H9 (cell line): Measurements from ENCODE around the gene TPTE. TPM values are rescaled to one million over a fixed set of nuclear protein-coding genes. Genes with fewer than 3 reads are reported as not detected.
"Not testable (repeated sequence)": the region's sequence is repeated elsewhere in the genome, so short reads cannot be mapped to it uniquely, and the experiment has no call there.

Experiments
- DNase-seq: peaks from one replicate; pipeline ENCODE4 v3.0.0-alpha.2; 2017
- H2AFZ ChIP-seq: one replicate; pipeline ENCODE4 v1.6.1; 2013; ENCODE audit warnings: mild to moderate bottlenecking, low read length, control low read depth, moderate library complexity
- H2AK5ac ChIP-seq: 2 replicates; pipeline ENCODE4 v1.6.1; 2013; ENCODE audit warnings: low read length, control low read depth, mixed read lengths; ENCODE audit not compliant: insufficient read length
- H2BK120ac ChIP-seq: one replicate; pipeline ENCODE4 v1.6.1; 2013; ENCODE audit warnings: low read depth, mild to moderate bottlenecking, low read length, control low read depth, inconsistent platforms; ENCODE audit not compliant: poor library complexity, severe bottlenecking
- H2BK12ac ChIP-seq: 2 replicates; pipeline ENCODE4 v1.6.1; 2013; ENCODE audit warnings: low read length, control low read depth, mixed read lengths, low read depth; ENCODE audit not compliant: insufficient read length
- H2BK15ac ChIP-seq: 2 replicates; pipeline ENCODE4 v1.6.1; 2013; ENCODE audit warnings: low read depth, low read length, control low read depth
- H2BK20ac ChIP-seq: one replicate; pipeline ENCODE4 v1.6.1; 2013; ENCODE audit warnings: low read depth, mild to moderate bottlenecking, low read length, control low read depth, inconsistent platforms; ENCODE audit not compliant: poor library complexity, severe bottlenecking
- H2BK5ac ChIP-seq: 2 replicates; pipeline ENCODE4 v1.6.1; 2013; ENCODE audit warnings: low read length, control low read depth, mixed read lengths; ENCODE audit not compliant: insufficient read length
- H3K14ac ChIP-seq: 2 replicates; pipeline ENCODE4 v1.6.1; 2013; ENCODE audit warnings: low read length, control low read depth; ENCODE audit not compliant: insufficient read depth
- H3K18ac ChIP-seq: 2 replicates; pipeline ENCODE4 v1.6.1; 2013; ENCODE audit warnings: low read depth, mild to moderate bottlenecking, mixed read lengths, low read length, control low read depth; ENCODE audit not compliant: insufficient read length
- H3K23ac ChIP-seq: 2 replicates; pipeline ENCODE4 v1.6.1; 2013; ENCODE audit warnings: low read length, control low read depth, mixed read lengths, low read depth; ENCODE audit not compliant: insufficient read length
- H3K23me2 ChIP-seq: 2 replicates; pipeline ENCODE4 v1.6.1; 2013; ENCODE audit warnings: low read depth, mild to moderate bottlenecking, mixed read lengths, low read length, control low read depth; ENCODE audit not compliant: insufficient read length, poor library complexity, severe bottlenecking
- H3K27ac ChIP-seq: 2 replicates; pipeline ENCODE4 v1.5.1; 2013; ENCODE audit warnings: low read length, control low read depth, mixed read lengths, low read depth; ENCODE audit not compliant: insufficient read length
- H3K27me3 ChIP-seq: 2 replicates; pipeline ENCODE4 v1.6.1; 2013; ENCODE audit warnings: low read length, control low read depth, inconsistent platforms; ENCODE audit not compliant: insufficient read depth
- H3K4ac ChIP-seq: 2 replicates; pipeline ENCODE4 v1.6.1; 2013; ENCODE audit warnings: low read depth, mild to moderate bottlenecking, control low read depth, inconsistent platforms, low read length, moderate library complexity
- H3K4me1 ChIP-seq: 2 replicates; pipeline ENCODE4 v1.6.1; 2013; ENCODE audit warnings: low read length, control low read depth, inconsistent platforms; ENCODE audit not compliant: insufficient read depth
- H3K4me2 ChIP-seq: 2 replicates; pipeline ENCODE4 v1.6.1; 2013; ENCODE audit warnings: low read length, control low read depth, mixed read lengths; ENCODE audit not compliant: insufficient read length, insufficient read depth
- H3K56ac ChIP-seq: 2 replicates; pipeline ENCODE4 v1.6.1; 2013; ENCODE audit warnings: low read depth, mild to moderate bottlenecking, mixed read lengths, low read length, control low read depth; ENCODE audit not compliant: insufficient read length
- H3K79me1 ChIP-seq: 2 replicates; pipeline ENCODE4 v1.6.1; 2013; ENCODE audit warnings: low read depth, mild to moderate bottlenecking, moderate library complexity, low read length, control low read depth, inconsistent platforms; ENCODE audit not compliant: insufficient read depth, poor library complexity, severe bottlenecking
- H3K79me2 ChIP-seq: 2 replicates; pipeline ENCODE4 v1.6.1; 2013; ENCODE audit warnings: low read length, control low read depth, inconsistent platforms; ENCODE audit not compliant: insufficient read depth
- H3K9ac ChIP-seq: 2 replicates; pipeline ENCODE4 v1.6.1; 2013; ENCODE audit warnings: low read length, control low read depth, mixed read lengths; ENCODE audit not compliant: insufficient read length; ENCODE audit errors: extremely low read depth
- H3K9me3 ChIP-seq: one replicate; pipeline ENCODE4 v1.6.1; 2013; ENCODE audit warnings: low read depth, low read length, inconsistent platforms; ENCODE audit not compliant: control insufficient read depth
- H3T11ph ChIP-seq: one replicate; pipeline ENCODE4 v1.6.1; 2013; ENCODE audit warnings: mild to moderate bottlenecking, low read length, control low read depth, inconsistent platforms
- H4K20me1 ChIP-seq: one replicate; pipeline ENCODE4 v1.6.1; 2013; ENCODE audit not compliant: control insufficient read depth, insufficient read length, insufficient read depth
- H4K5ac ChIP-seq: 2 replicates; pipeline ENCODE4 v1.6.1; 2013; ENCODE audit warnings: low read depth, mild to moderate bottlenecking, mixed read lengths, low read length, control low read depth; ENCODE audit not compliant: insufficient read length
- H4K8ac ChIP-seq: replicated peaks from 2 replicates; pipeline ENCODE4 v1.6.1; 2013; ENCODE audit warnings: low read length, control low read depth, mixed read lengths, low read depth; ENCODE audit not compliant: insufficient read length
- H4K91ac ChIP-seq: 2 replicates; pipeline ENCODE4 v1.6.1; 2013; ENCODE audit warnings: low read depth, mild to moderate bottlenecking, moderate library complexity, mixed read lengths, low read length, control low read depth; ENCODE audit not compliant: insufficient read length
- H3K27ac Mint-ChIP-seq, 3 experiments: 2 replicates in 2 of 3; 3 replicates in 1 of 3; pipeline ENCODE4 v1.8.0; 2020 to 2021; ENCODE audit warnings: mixed read lengths in 3 of 3, mild to moderate bottlenecking in 1 of 3, moderate library complexity in 1 of 3
- H3K27me3 Mint-ChIP-seq: 2 replicates; pipeline ENCODE4 v1.8.0; 2021; ENCODE audit warnings: low read depth, mild to moderate bottlenecking, moderate library complexity, mixed read lengths
- H3K36me3 Mint-ChIP-seq, 3 experiments: 2 replicates in 2 of 3; 3 replicates in 1 of 3; pipeline ENCODE4 v1.8.0; 2020 to 2021; ENCODE audit warnings: low read depth in 3 of 3, mixed read lengths in 3 of 3; ENCODE audit not compliant: insufficient read depth in 1 of 3
- H3K4me1 Mint-ChIP-seq, 2 experiments: 2 replicates each; pipeline ENCODE4 v1.8.0; 2020; ENCODE audit warnings: mixed read lengths in 2 of 2
- H3K4me3 Mint-ChIP-seq, 2 experiments: 2 replicates in 1 of 2; 3 replicates in 1 of 2; pipeline ENCODE4 v1.8.0; 2020 to 2021; ENCODE audit warnings: mild to moderate bottlenecking in 2 of 2, mixed read lengths in 2 of 2, moderate library complexity in 1 of 2
- H3K9me3 Mint-ChIP-seq, 2 experiments: 2 replicates in 1 of 2; 3 replicates in 1 of 2; pipeline ENCODE4 v1.8.0; 2020; ENCODE audit warnings: mild to moderate bottlenecking in 2 of 2, mixed read lengths in 2 of 2, moderate library complexity in 1 of 2
- WGBS: extraction: QIAGEN DNeasy Blood & Tissue Kit; methylation state at CpG from one replicate; pipeline ENCODE4 v1.1.7; 2013; ENCODE audit warnings: missing lambda C conversion rate, low lambda C conversion rate, mixed read lengths; ENCODE audit not compliant: insufficient read length; ENCODE audit errors: extremely low coverage; 5-methylcytosine and 5-hydroxymethylcytosine counted together
- total RNA-seq: library from RNA; stranded (reverse); gene quantifications from 2 replicates; pipeline ENCODE4 v1.2.1, GENCODE V29; 2021

Gene TPTE
- total RNA-seq, 1 experiment from 2014 or later = not detected

GRCh38 chr21:10630829-10631228 lies 109.4 kb downstream of the TPTE start:
- H3K79me1 ChIP-seq, H3K4me3 Mint-ChIP-seq, H4K8ac ChIP-seq, H3T11ph ChIP-seq, H4K91ac ChIP-seq, H3K27ac Mint-ChIP-seq, H3K27me3 Mint-ChIP-seq, H4K20me1 ChIP-seq, H3K23ac ChIP-seq, H2BK120ac ChIP-seq, H3K27ac ChIP-seq, H2BK15ac ChIP-seq, H3K9me3 Mint-ChIP-seq, H3K18ac ChIP-seq, H3K14ac ChIP-seq, H2BK20ac ChIP-seq, DNase-seq, H3K4me2 ChIP-seq, H2AFZ ChIP-seq, H3K56ac ChIP-seq, H2BK12ac ChIP-seq, H3K23me2 ChIP-seq, H4K5ac ChIP-seq, H3K4me1 ChIP-seq, H2AK5ac ChIP-seq, H2BK5ac ChIP-seq, H3K79me2 ChIP-seq, H3K36me3 Mint-ChIP-seq, H3K4me1 Mint-ChIP-seq, H3K9ac ChIP-seq, H3K27me3 ChIP-seq, H3K4ac ChIP-seq: not testable (repeated sequence)
- WGBS = no CpG with 5 or more reads among the region's 6 CpGs
- peaks cover 62% of the 10 kb centered on the region for H3K9me3 ChIP-seq

GRCh38 chr21:10631316-10631715 lies 109.9 kb downstream of the TPTE start:
- H2BK12ac ChIP-seq, H2BK120ac ChIP-seq, H4K8ac ChIP-seq, H4K20me1 ChIP-seq, H4K5ac ChIP-seq, H3K56ac ChIP-seq, H3K4me1 ChIP-seq, H3K4me2 ChIP-seq, H3K4me3 Mint-ChIP-seq, H3K79me2 ChIP-seq, H3K4me1 Mint-ChIP-seq, H3K9me3 Mint-ChIP-seq, H4K91ac ChIP-seq, H2BK15ac ChIP-seq, H3T11ph ChIP-seq, H3K27me3 ChIP-seq, H2AFZ ChIP-seq, H3K14ac ChIP-seq, H3K4ac ChIP-seq, H2BK5ac ChIP-seq, H3K27ac Mint-ChIP-seq, H3K27ac ChIP-seq, H3K27me3 Mint-ChIP-seq, H3K79me1 ChIP-seq, H3K23me2 ChIP-seq, H3K9ac ChIP-seq, H2AK5ac ChIP-seq, DNase-seq, H3K18ac ChIP-seq, H2BK20ac ChIP-seq, H3K23ac ChIP-seq, H3K36me3 Mint-ChIP-seq: not testable (repeated sequence)
- no CpG with 5 or more reads among the region's 5 CpGs for WGBS
- peaks cover 61% of the 10 kb centered on the region for H3K9me3 ChIP-seq
